ENCODE results near the gene OLFM1. TPM values are rescaled to one million over a fixed set of nuclear protein-coding genes. Genes with fewer than 3 reads are reported as not detected.

The OLFM1 gene
- total RNA-seq, 1 experiment from 2014 or later = not detected

DNA sequence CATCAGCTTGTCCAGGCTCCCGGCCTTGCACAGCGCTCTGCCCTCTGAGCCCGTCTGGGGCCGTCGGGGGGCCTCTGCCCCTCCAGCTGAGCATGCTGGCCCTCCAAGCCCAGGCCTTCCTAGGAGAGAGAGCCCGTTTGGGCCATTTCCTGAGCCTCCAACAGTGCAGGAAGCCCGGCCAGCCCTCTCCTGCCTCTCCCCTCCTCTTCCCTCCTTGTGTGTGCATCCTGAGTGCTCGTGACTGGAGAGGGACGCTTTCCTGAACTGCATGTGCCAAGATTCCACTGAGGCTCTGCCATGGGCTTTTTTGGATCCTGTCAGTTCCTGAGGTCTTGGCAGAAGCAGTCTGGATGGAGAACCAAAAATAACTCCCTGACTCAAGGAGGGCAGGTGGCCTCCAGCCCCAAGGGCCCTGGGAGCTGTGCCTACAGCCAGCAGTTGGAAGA, 15.6 kb downstream of the OLFM1 start:
- H3K9me2 ChIP-seq (ENCODE audit: insufficient read depth) = no peaks in the 10 kb centered on the region
- no peaks in the 10 kb centered on the region for H3K79me2 ChIP-seq (ENCODE audit: low read depth)
- no peaks in the 10 kb centered on the region for H3K9me3 ChIP-seq (ENCODE audit: insufficient read depth, low read depth)
- intact Hi-C loops (cut with micrococcal nuclease; ENCODE audit: unreplicated experiment) = no loop called here
- H3K4me1 ChIP-seq (replicated peaks; ENCODE audit: insufficient read depth) = no peaks in the 10 kb centered on the region
- H4K20me1 ChIP-seq (ENCODE audit: insufficient read depth) = peaks cover 8% of the 10 kb centered on the region; the same call in 1 of the 2 replicates
- H2AFZ ChIP-seq = no peak overlapping the region
- H3F3A ChIP-seq (ENCODE audit: insufficient read depth, low read depth) = no peaks in the 10 kb centered on the region
- H3K27ac ChIP-seq = no peak overlapping the region
- BruUV-seq (replicated peaks) = no TSS peak
- TF ChIP-seq, protein P1, sequence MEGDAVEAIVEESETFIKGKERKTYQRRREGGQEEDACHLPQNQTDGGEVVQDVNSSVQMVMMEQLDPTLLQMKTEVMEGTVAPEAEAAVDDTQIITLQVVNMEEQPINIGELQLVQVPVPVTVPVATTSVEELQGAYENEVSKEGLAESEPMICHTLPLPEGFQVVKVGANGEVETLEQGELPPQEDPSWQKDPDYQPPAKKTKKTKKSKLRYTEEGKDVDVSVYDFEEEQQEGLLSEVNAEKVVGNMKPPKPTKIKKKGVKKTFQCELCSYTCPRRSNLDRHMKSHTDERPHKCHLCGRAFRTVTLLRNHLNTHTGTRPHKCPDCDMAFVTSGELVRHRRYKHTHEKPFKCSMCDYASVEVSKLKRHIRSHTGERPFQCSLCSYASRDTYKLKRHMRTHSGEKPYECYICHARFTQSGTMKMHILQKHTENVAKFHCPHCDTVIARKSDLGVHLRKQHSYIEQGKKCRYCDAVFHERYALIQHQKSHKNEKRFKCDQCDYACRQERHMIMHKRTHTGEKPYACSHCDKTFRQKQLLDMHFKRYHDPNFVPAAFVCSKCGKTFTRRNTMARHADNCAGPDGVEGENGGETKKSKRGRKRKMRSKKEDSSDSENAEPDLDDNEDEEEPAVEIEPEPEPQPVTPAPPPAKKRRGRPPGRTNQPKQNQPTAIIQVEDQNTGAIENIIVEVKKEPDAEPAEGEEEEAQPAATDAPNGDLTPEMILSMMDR (conservative IDR thresholded peaks at IDR 0.05) = no peak
- TF ChIP-seq EZH2 (IDR thresholded peaks at IDR 0.05; ENCODE audit: low read depth) = no peak
- CTCF ChIA-PET = no interaction called here
- H3K4me2 ChIP-seq = no peak overlapping the region
- POLR2A ChIA-PET (ENCODE audit: unreplicated experiment) = no interaction called here
- DNase-seq = no peak
- H3K36me3 ChIP-seq (ENCODE audit: low read depth) = no peaks in the 10 kb centered on the region
- no peak overlapping the region for H3K4me3 ChIP-seq
- H3K27me3 ChIP-seq (ENCODE audit: insufficient read depth, low read depth) = peaks cover 100% of the 10 kb centered on the region

DNA sequence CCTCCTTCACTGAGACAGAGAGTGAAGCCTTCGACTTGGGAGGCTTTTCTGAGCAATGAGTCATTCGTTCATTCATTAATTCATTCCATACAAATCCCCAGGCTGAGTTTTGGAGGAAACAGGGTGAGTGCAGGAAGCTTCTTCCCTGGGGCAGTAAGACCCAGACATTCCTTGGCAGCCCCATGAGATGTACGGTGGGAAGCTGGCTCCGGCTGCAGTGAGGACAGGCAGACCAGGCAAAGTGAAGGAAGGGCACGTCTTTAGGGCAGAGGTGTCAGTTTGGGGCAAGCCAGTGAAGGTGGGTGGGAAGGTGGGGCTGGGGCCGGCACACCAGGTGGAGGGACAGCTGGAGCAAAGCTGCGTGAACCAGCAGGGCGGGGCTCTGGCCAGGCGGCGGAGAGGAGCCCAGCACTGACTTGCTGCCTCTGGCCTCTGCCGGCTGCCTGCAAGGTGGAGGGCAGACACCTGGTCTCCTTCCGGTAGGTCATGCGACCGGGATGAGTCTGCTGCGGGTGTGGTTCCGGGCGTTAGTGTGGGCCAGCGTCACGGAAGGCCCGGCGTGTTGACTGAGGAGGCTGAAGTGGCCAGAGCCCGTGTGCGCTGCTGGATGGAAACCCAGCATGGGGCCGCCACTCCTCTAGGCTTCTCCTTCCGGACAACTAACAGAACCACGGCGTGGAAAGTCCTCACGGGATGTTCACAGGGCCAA, 16.6 kb downstream of the OLFM1 start:
- ChIA-PET CTCF (no interaction called here), POLR2A (ENCODE audit: unreplicated experiment) (interaction anchor here (0.7 kb wide), 1 partner anchor 311 kb away, joined by 4 read pairs; no protein-coding TSS in a partner anchor)
- intact Hi-C loops (cut with micrococcal nuclease; ENCODE audit: unreplicated experiment) = no loop called here
- H3K9me3 ChIP-seq (ENCODE audit: insufficient read depth, low read depth) = no peaks in the 10 kb centered on the region
- H3K27me3 ChIP-seq (ENCODE audit: insufficient read depth, low read depth) = peaks cover 100% of the 10 kb centered on the region
- DNase-seq = no peak
- no peak overlapping the region for H3K4me2 ChIP-seq
- BruUV-seq (replicated peaks) = no TSS peak
- no peaks in the 10 kb centered on the region for H3K79me2 ChIP-seq (ENCODE audit: low read depth)
- H3K4me1 ChIP-seq (replicated peaks; ENCODE audit: insufficient read depth) = no peaks in the 10 kb centered on the region
- H3F3A ChIP-seq (ENCODE audit: insufficient read depth, low read depth) = no peaks in the 10 kb centered on the region
- H3K9me2 ChIP-seq (ENCODE audit: insufficient read depth) = no peaks in the 10 kb centered on the region
- H3K4me3 ChIP-seq = no peak overlapping the region
- no peaks in the 10 kb centered on the region for H3K36me3 ChIP-seq (ENCODE audit: low read depth)
- no peak overlapping the region for H3K27ac ChIP-seq
- H4K20me1 ChIP-seq (ENCODE audit: insufficient read depth) = peaks cover 8% of the 10 kb centered on the region; the same call in 1 of the 2 replicates
- no peak for TF ChIP-seq EZH2 (IDR thresholded peaks at IDR 0.05; ENCODE audit: low read depth)
- TF ChIP-seq, protein P1 (conservative IDR thresholded peaks at IDR 0.05) = no peak
- H2AFZ ChIP-seq = no peak overlapping the region

DNA sequence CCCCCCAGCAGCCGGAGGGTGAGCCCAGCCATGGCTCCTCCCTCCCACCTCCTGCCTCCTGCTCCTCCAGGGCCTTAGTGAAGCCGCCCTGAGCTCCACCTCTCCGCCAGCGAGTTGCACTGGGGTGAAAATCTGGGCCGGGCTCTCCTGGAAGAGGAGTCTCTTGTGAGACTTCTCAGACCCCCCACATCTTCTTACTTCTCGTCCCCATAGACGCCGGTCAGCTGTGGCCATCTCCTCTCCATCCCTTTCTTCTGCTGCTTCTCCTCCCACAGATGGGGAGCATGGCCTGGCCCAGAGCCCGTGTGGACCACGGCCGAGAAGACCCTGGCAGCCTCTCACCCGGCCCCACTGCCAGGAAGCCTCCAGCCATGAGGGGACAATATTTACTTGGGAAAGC, 17.3 kb downstream of the OLFM1 start:
- H2AFZ ChIP-seq = no peak overlapping the region
- intact Hi-C loops (cut with micrococcal nuclease; ENCODE audit: unreplicated experiment) = no loop called here
- no peaks in the 10 kb centered on the region for H3K9me2 ChIP-seq (ENCODE audit: insufficient read depth)
- no peaks in the 10 kb centered on the region for H3K36me3 ChIP-seq (ENCODE audit: low read depth)
- peaks cover 100% of the 10 kb centered on the region for H3K27me3 ChIP-seq (ENCODE audit: insufficient read depth, low read depth)
- BruUV-seq (replicated peaks) = no TSS peak
- no peaks in the 10 kb centered on the region for H3K9me3 ChIP-seq (ENCODE audit: insufficient read depth, low read depth)
- no peak for DNase-seq
- H3K4me3 ChIP-seq = no peak overlapping the region
- H3K4me2 ChIP-seq = no peak overlapping the region
- H3K27ac ChIP-seq = no peak overlapping the region
- POLR2A ChIA-PET (ENCODE audit: unreplicated experiment) = no interaction called here
- H3K4me1 ChIP-seq (replicated peaks; ENCODE audit: insufficient read depth) = no peaks in the 10 kb centered on the region
- no peaks in the 10 kb centered on the region for H3F3A ChIP-seq (ENCODE audit: insufficient read depth, low read depth)
- CTCF ChIA-PET = no interaction called here
- no peaks in the 10 kb centered on the region for H3K79me2 ChIP-seq (ENCODE audit: low read depth)
- peaks cover under 1% of the 10 kb centered on the region; the same call in 1 of the 2 replicates for H4K20me1 ChIP-seq (ENCODE audit: insufficient read depth)
- TF ChIP-seq, protein P1 (conservative IDR thresholded peaks at IDR 0.05) = no peak
- no peak for TF ChIP-seq EZH2 (IDR thresholded peaks at IDR 0.05; ENCODE audit: low read depth)

Data from PC-9 (cell line).